NCI-H2107 (cell line): ENCODE data around the gene VIT.

Source experiments
- DNase-seq: peaks from one replicate; lab custom pipeline; 2025; lab: John Stamatoyannopoulos, UW

Gene VIT

DNA sequence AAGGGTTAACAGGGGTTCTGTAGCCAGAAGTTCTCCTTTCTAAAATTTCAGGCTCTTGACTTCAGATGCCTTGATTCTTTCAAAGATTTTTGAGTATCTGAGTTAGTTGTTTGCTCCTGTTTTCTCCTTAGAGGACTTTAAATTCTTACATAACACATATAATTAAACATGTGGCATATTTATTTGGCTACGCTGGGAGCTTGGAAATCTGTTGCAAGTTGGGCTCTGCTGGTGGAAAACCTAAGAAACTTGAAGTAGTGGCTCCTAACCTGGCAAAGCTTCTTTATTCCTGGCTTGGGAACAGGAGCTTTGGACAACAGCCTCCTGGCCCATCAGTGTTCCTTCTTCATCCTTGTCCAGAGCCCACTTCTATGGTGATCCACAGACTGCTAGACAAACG lies 72.6 kb downstream of the VIT start:
- no peak for DNase-seq

DNA sequence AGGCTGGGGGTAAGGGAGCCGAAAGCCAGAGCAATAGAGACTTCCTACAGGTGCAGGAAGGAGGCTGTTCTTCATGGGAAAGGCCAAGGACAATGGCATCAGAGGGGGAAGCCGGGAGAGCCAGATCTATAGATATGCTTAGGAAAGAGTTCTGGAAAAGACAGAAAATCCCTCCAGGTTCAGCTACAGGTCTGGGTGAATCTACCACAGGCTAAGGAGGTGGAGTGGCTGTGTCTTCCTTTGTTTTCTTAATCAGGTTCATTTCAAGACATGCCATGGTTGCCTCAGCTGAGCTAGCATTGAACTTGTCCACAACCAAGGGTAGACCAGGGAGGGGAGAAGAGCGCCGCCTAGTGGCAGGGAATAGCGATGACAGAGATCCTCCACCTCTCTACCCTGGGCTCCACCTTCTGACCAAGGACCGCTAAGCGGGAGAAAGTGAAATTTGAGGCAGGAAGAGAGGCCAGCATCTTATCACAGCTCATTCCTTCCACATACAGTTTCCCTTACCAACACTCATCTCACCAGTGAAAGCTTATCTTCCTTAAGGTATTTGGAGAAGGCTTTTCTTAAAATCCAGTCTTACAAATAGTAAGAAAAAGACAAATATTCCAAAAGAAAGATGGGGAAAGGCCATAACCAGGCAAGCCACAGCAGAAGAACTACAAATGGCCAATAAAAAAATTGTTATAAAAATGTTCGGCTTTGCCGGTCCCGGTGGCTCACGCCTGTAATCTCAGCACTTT lies 74.2 kb downstream of the VIT start:
- no peak for DNase-seq

DNA sequence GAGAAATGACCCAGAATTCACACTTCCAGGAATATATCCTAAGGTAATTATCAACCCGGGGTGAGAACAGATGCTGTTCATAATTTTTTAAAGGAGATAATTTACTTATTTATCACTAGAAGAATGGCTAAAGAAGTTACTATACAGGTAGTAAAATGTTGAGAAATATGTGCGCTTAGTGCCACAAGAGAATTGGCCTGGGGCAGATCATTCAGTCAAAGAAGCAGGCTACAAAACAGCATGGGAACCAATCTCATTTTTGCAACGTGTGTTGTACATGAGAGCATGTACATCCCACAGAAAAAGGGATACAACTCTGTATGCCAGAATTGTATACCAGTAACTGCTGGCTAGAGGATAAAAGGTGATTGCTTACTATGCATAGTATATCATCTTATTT lies 75.2 kb downstream of the VIT start:
- no peak for DNase-seq

DNA sequence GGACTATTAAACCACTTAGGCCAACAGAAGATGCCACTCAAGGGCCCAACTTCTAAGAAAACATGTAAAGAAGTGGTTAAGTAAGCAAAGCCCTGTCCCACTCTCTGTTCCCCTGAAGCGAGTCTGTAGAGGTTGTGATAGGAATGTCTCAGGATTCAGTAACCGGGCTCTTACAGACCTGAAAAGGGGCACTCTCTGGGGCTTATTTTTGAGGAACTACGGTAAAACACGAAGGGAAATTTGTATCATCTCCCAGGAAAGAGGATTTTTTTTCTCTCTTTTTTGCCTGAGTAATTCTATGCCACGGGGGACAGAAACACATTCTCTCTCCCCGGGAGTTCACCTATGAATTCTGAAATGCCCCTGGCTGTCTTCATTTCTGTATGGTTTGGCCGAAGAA lies 77.4 kb downstream of the VIT start:
- DNase-seq, result no peak

DNA sequence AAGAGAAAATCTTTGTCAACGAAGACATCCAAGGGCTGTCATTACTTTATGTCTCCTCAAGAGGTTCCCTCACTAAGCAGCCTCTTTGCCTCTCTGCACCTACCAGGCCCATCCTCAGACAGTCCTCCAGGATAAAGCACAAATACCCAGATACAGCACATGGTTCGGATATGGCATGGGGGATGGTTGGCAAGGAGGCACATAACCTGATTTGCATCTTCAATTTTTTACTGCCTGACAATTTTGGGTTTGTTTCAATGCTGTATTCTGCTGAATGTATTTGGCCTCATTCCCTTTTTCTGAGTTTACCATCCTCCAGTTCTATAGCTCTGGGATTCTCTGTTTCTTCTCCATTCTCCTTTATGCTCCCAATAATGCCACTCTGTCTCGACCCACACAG lies 78.8 kb downstream of the VIT start:
- no peak for DNase-seq

DNA sequence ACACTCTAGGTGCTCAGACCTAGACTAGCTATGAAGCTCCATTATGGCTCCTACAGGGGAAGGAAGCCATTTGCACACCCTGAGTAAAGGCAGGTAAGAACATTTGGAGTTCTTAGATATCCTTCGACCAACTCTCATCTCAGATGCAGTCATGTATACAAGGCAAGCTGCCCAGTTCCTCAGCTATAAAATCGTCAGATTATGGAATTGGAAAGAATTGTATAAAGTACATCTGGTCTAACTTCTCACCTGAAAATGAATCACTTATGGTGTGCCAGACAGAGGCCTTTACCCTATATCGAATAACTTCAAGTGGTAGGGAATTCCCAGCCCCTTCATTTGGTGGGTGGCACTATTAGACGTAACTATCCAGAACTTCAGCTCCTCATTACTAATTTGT lies 79.3 kb downstream of the VIT start:
- DNase-seq, result no peak

DNA sequence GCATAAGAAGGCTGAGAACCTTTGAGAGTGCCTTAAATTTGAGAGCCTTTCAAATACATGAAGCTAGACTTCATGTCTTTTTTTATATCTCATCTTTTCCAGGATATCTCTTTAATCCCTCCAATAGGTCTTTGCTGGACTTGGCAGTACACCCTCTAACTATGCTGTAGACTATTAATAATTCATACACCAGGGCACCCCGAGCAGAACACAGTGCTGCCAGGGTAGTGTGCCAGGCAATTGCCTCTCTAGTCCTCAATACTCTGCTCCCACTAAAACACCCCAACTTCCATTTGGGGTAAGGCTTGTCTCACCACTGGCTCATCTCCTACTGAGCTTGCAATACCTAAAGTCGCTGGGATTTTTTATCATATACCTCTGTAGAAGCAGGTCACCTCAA lies 80.8 kb downstream of the VIT start:
- no peak for DNase-seq

DNA sequence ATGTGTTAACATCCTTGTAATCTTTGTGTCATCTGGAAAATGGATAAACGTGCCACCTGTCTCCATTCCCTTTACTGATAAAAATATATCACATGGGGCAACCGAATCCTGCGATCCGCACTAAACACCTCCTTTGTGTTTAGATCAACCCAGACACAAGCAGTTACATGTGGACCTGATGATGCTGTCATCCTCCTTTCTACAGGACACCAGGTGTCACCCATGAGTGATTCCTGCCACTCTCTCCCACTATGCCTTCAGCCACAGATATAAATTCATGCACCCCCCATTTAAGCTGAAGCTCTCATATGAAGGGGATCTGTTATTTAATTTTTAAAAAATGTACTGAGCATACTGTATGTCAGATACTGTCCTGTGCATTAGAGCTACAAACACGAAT lies 81.3 kb downstream of the VIT start:
- DNase-seq, result no peak

DNA sequence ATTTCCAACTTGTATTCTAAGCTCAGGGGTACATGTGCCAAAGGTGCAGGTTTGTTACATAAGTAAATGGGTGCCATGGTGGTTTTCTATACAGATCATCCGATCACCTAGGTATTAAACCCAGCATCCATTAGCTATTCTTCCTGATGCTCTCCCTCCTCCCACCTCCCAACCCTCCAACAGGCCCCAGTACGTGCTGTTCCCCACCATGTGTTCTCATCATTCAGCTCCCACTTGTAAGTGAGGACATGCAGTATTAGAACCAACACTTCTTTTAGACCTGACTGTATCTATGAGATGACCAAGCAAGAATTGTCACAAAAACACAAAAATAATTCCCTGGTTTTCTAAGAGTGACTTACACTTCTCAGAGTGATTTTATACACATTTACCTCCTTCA lies 83.0 kb downstream of the VIT start:
- DNase-seq, result no peak

DNA sequence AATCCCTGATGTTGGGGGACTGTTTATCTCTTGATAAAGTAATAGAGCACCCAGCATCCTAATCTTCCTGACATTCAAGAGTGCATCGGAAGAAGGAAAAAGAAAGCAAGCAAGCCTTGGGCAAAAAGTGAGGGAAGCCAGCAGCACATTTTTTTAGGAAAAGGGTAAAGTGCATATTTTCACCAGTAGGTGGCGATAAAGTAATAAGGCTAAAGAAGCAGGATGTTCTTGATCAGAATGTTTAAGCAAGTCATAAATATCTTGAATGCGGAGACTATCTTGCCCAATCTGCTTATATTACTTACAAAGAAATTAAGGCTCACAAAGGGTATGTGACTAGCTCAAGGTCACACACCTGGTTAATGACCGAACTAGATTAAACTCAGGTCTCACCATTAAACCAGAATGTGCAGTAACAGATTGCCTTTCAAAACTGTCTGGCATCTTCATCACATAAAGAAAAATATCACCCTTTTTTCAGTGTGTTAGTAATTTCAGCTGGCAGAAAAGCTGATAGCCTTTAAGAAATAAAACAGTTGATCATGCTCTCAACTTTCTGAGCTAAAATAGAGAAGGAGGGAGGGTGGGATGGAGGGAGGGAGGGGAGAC lies 83.8 kb downstream of the VIT start:
- no peak for DNase-seq

DNA sequence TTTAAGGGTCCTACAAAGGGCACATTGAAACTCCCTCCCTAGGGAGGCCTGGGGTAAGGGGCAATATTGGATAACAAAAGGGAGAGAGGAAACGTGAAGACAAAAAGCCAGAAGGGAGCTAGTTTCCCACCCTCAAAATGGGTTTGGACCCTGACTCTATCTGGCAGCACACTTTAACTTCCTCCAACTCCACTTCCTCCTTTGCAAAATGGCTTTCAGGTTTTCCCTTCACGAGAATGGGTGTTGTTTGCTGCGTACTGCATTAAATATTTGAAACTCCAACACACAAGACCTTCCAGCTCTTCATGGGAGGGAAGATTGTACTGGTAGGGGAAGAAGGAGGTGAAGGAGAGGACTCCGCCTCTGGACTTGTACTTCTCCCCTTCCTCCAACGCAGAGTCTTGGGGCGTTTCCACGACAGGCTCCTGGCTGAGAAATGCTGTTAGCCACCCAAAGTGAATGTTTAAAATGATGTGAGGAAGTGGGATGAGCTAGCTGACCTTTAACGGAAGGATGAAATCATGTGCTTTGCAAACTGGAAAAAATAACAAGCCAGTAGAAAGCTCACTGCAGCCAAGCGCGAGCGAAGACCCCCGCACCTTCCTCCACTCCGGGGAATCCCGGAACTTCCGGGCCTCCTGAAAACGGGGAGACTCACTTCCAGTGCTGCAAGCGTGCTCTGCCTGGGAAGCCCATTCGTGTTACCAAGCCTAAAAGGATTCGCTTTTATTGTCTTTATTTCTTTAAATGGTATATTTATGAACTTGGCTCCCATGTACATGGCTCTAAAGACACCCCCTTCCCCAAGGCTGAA lies 85.6 kb downstream of the VIT start:
- no peak for DNase-seq

DNA sequence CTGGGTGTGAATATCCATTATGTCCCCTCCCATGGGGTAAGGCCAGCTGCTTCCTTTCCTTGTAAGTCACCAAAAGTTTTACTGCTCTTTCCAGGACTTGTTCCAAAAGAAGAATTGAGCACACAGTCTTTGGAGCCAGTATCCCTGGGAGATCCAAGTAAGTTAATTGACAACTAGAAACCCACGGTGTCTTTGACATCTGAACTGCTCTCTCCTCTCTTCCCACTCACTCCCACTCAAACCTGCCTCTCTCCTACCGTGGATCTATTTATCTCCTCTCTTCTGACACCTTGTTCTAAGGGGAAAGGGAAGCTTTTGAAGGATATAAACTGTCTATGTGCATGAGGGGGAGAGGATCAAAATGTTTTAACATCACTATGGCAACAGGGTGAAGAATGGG lies 86.7 kb downstream of the VIT start:
- DNase-seq, result no peak

DNA sequence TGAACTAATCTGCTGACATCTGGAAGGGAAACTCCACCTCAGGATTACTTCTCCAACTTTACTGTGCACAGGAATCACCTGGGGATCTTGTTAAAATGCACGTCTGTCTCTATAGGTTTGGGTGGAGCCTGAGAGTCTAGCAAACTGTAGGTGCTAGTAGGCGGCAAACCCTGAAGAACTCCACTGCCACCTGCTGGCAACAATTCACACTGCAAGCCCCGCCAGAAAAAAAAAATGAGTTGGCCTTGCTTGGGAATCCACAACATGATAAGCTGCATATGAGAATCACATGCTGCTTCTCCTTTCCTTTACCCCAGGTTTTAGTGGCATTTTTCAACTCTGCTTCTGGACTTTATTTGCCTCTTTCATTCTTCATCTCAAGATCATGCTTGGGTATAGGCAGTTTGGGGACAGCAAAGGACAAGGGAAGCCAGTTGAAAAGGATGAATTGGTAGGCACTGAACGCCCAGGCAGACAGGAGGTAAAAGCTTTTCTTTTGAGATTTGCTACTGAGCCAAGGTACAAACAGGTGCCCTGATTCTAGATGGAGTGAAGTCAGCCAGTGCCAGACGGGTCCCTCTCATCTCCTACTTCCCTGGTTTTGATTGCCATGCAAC lies 88.8 kb downstream of the VIT start:
- DNase-seq, result peak; percentile 10

DNA sequence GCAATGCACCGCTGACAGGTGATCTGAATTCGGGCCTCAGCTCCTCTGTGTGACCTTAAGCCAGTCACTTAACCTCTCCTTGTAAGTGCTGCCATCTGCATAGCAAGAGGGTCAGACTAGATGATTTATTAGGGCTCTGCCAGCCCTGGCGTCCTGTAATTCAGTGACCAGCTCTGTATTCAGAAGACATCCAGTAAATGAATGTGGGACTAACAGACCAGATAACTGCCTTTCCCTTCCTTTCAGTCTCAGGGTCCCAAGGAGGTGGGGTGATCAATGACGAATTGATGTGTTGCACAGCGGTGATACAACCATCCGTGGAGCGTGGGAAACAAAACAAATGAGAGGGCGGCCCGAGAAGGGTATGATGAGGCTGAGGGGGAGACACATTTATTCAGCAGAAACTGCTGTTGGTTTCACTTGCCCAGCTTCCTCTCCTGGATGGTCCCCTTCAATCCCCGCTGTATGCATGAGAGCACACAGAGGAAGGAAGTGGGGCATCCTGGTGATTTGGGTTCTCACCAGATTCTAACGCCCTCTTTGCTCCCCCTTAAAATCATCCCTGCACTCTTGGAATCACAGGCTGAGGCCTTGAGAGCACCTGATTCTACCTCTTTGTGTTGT lies 92.8 kb downstream of the VIT start:
- DNase-seq, result no peak

DNA sequence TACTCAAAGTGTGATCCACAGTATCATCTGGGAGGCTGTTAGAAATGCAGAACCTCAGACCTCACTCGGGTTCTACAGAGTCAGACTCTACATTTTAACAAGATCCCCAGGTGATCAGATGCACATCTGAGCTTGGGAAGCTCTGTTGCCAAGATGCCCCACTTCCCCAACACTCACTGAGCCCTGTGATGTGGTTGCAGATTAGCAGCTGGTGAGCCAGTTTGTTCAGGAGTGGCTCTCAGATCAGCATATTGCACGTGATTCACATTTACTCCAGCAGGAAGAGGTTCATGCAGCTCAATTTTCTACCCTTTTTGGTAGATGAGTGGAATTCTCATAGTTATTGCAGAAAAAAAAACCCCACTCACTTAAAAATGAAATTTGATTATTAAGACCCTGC lies 96.4 kb downstream of the VIT start:
- DNase-seq, result no peak

DNA sequence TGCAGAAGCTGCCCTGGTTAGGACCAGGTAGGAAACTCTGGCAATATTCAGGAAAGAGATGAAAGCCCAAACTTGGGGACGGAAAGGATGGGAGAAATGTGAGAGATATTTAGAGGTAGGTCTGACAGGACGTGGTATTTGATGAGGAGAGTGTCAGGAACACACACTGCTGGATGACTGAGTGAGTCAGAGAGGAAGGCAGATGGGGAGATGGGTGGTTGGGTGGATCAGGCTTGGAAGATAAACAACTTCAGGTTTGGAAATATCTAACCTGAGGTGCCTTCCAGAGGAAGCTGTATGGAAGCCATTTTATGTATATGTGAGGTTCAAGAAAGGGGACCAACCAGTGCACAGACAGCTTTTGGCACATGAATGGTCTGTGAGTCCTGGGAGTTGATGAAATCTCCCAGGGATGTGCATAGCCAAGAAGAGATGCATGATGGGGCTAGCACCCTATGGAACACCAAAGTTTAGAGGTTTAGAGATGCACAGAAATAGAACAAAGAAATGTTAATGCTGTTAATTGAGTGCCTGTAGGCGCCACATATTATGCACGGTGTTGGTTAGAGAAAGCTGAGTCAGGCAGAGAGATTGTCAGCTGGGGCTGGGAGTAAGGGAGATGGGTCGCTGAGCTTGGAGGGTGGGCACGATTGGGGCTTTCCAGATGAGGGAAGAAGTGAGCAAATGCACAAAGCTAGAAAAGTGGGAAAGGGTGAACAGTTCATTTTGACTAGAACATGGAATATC lies 101.0 kb downstream of the VIT start:
- no peak for DNase-seq

DNA sequence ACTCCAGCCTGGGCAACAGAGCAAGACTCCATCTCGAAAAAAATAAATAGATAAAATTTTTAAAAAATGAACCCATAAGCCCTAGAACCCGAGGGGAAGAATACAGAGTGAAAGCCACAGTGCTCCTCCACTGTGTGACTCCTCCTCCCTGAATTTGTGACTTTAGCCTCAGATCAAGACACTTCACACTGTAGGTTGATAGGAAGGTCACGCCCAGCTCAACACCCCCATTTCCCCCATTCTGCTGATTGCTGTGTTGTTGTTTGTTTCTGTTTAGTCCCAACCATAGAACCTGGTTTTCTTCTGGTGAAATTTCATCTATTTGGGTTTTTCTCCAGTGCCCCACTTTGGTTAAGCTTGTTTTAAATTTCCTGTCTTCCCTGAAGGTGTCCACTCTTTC lies 102.2 kb downstream of the VIT start:
- DNase-seq, result no peak

DNA sequence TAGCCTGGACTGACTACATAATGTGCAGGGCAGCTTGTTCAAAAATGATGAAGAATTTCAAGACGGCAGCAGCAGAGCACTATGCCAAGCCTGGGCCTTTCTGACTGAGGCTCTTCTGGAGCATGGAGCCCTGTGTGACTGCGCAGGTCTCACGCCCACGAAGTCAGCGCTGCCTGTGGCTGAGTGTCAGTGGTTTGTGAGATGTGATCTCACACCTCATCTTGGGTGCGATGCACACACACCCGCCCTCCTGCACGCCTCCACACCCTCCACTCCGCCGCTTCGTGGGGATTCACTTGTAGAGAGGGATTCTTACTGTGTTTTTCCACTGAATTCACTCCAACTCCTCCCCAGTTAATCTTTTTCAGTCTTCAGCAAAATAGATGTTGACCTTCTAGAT lies 103.9 kb downstream of the VIT start:
- no peak for DNase-seq

DNA sequence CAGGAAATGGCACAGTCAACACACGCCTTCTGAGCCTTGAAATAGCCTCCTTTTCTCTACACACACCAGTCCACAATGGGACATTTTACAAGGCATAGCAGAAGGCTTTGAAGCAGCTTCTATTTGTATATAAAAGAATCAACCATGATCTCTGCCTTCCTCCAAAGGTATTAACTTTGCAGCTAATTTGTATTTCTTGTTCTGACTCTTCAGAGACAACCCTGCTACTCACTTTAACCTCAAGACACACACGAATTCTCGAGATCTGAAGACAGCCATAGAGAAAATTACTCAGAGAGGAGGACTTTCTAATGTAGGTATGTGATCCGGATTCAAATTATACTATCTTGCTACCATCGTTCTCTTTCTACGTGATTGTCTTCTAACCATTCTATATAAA lies 104.6 kb downstream of the VIT start:
- DNase-seq, result no peak

DNA sequence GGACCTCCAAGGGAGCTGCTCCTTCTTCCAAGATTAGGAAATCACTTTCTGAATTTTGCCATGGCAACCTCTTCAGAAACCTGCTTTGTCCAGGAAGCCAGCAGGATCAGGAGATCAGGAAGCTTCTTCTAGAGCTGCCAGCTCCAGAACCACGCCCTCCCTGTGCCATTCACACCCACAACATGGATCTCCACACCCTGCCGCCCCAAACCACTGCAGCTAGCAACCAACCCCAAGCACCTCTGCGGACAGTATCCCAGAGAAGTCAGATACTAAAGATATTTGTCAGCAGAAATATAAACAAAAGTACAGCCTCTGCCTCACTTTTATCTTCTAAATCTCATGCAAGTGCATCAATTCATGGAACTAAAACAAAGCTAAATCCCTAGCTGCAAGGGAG lies 106.4 kb downstream of the VIT start:
- DNase-seq, result no peak

DNA sequence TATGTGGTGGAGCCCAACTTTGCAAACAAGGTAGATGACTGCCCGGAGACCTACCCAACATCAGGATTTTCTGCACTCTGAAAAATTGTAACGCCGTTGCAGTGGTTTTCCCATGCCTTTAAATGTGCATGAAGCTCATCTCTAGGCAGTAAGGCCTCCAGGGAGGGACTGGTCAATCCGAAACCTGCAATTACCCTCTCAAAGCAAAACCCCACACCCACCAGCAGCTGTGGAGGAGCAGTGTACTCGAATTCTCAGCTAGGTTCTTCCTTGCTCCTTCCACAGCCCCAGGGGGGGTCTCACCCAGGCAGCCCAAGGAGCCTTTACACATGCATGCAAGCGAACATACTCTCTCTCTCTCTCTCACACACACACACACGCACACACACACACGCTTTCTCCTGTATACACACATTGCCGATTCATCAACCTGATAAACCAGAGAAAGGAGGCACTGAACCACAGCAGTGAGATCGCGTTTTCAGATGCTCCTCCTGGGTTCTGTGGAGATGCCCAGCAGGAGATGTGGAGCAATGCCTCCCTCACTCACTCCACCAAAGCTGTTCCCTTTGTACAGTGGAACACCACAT lies 109.2 kb downstream of the VIT start:
- DNase-seq, result no peak
